ENCODE results near the gene GIT1.

Gene GIT1

GRCh38 chr17:29577385-29578211, 11.8 kb downstream of the GIT1 start:
- no peak for DNase-seq

DNA sequence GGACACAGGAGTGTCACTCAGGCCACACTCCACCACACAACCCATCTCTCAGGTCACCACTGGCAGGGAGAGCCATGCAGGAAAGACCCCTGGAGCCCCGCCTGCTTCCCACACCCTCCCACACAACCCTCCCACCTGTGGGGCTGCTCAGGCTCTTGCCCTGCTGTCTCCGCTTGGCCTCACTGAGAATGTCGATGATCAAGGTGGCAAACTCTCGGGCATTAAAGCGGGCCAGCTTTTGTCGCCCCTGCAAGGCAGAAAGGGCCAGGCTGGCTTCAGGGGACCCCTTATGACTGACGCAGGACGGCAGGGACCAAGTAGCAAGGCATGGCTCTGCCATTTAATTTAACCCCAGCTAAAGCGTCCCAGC, 12.5 kb downstream of the GIT1 start:
- no peak for DNase-seq

DNA sequence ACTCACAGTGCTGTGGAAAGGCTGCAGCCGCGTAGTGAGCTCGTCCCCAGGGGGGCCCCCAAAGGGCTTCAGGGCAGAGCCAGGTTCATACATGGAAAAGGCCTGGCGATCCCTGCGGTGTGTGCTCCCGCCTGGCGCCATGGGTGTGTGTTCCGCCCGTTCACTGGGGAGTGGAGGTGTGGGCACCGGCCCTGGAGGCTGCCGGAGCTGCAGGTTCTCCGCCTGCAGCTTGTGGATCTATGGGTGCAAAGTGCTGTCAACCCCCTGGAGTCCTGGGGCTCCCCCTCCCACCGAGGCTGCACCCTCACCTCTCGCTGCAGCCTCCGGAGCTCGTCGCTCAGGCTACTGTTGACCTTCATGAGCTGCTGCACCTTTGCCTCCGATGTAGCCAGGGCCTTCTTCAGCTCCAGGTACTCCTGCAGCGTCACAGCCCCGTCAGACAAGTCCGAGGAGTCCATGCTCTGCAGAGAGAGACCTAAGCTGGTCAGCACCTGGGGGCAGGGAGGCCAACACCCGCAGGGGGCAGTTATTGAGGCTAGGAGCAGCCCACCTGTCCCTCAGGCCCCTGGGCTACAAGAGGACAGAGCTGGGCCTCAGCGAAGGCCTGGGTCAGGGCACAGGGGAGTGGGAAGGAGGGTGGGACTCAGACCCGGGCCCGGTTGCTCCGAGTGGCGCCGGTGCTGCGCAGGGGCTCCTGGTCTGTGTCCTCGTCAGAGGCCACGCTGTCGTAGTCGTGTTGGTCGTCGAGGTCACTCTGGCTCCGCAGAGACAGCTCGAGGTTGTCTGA, 13.0 kb downstream of the GIT1 start:
- no peak for DNase-seq

GRCh38 chr17:29575511-29576213, 13.8 kb downstream of the GIT1 start:
- DNase-seq, result no peak

GRCh38 chr17:29574732-29575510, 14.5 kb downstream of the GIT1 start:
- DNase-seq, result no peak

DNA sequence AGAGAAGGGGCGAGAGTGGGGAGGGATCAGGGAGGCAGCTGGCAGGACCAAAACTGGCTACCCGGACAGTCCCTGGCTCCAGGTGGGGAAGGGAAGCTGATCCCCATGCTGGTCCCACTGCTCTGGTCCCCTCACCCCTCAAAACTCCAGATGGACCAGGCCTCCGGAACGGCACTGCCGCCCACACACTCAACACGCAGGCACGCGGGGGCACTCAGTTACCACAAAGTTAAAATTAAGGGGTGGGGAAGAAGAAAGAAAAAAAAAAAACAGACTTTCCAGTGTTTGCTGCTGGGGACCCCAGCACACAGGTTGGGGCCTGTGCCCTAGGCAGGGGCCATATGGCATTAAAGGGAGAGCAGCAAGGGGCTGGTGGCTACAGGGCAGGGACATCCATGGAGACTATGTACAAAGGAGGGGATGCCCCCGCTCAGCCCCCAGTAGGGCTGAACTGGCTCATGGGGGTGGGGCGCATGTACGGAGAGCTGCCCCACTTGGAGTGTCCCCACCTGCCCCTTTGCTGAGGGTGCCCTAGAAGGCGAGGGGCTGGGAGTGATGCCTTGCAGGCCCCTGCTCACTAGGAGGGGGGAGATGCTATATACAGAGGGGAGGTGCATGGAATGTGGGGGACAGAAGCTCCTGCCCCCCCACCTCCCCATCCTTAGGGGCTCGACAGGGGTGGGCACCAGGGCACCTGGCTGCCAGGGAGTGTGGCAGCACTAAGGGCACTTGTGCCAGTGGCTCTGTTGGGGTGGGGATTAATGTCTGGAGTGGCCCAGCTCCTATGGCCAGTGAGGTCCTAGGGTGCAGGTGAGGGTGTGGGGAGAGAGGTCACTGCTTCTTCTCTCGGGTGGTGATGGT, 15.3 kb downstream of the GIT1 start:
- DNase-seq, result no peak

DNA sequence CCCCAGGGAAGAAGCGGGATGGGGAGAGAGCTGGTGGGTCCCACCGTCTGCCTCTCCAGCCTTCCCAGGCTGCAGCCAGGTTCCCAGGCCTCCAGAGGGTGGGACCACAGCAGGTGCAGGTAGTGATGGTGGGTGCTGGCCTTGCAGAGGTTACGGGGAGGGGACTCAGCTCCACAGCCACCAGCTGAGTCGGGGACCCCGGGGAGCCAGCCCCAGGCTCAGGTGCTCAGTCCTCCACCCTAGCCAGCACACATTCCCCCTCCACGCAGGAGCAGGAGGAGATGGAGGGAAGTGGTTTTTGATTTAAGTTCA, 15.9 kb downstream of the GIT1 start:
- DNase-seq, result no peak

- peak in 3 of 4 experiments; percentile 18 to 43 (median 39) for DNase-seq
These were observed 16.5 kb downstream of the GIT1 start for GRCh38 chr17:29572691-29573557.

DNA sequence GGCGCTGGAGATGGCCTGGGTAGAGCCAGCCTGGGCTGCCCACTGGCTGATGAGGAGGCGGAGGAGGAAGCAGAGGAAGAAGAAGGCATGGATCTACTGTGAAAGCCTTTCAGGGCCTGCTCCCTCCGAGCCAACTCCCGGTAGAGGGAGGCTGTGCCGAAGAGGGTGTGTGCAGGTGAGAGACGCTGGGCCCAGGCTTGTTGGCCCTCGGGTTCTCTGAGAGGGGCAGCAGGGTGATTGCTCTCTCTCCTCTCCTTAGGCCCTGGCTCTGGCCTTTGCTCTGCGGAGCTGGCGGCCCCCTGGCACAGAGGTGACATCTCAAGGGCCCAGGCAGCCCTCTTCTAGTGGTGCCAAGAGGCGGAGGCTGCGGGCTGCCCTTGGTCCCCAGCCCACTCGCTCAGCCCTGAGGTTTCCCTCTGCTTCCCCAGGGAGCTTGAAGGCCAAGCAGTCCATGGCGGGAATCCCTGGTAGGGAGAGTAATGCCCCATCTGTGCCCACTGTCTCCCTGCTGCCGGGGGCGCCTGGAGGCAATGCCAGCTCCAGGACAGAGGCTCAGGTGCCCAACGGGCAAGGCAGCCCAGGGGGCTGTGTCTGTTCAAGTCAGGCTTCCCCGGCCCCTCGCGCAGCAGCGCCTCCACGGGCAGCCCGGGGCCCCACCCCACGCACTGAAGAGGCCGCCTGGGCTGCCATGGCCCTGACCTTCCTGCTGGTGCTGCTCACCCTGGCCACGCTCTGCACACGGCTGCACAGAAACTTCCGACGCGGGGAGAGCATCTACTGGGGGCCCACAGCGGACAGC, 17.4 kb downstream of the GIT1 start:
- no peak for DNase-seq

DNA sequence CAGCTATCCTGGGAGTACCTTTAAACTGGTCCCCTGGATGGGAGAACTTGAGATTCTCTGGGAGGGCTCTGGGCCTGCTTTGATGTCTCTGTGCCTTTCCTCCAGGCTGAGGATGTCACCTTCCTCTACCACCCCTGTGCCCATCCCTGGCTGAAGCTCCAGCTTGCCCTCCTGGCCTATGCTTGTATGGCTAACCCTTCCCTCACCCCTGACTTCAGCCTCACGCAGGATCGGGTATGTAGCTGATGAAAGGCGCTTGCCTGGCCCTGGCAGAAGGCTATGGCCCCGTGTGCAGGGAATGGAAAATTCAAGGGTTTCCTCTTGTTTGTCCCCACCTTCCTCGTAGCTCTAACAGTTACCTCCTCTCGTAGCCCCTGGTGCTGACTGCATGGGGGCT, 18.0 kb downstream of the GIT1 start:
- no peak for DNase-seq

- DNase-seq, result no peak
These were observed 18.9 kb downstream of the GIT1 start for GRCh38 chr17:29570521-29570920.

DNA sequence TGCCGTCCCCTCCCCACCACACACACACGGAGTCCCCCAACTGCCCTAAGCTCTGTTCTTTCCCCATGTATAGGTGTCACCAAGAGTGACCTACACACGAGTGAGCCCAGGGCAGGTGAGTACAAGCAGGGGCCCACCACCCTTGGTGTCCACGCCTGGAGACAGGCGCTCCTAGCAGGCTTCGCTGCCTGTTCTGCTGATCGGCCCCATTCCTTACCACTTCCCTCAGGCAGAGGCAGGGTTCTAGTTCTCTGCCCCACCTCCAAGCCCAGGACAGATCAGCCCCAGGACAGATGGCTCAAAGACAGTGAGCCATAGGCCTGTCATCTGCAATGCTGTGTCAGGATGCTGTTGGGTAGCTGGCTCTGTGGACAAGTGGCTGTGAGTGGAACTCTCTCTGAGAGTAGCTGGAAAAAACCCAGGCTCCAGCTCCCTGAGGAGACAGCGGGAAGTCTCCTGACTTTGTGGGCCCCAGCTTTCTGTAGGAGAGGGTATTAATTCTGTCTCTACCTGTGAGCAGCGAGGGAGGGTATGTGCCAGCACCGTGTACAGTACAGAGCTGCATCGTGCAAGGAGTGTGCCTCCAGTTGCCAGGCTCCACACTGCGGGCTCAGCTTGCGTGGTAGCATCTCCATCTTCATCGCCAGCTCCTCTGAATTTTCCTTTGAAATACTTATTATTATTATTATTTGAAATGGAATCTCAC, 20.1 kb downstream of the GIT1 start:
- DNase-seq, result no peak

- peak; percentile 73 to 81 (median 78) for DNase-seq
These were observed 20.9 kb downstream of the GIT1 start, which contains the start of gene TP53I13 for GRCh38 chr17:29568331-29569244. Gene TP53I13, plus strand, starts transcription at chr17:29568701. Its CDS starts 58 bp downstream, at chr17:29568759.

- peak; percentile 49 to 67 (median 62) for DNase-seq
These were observed 21.7 kb downstream of the GIT1 start for GRCh38 chr17:29567554-29568330.

GRCh38 chr17:29567304-29567553, 22.2 kb downstream of the GIT1 start:
- DNase-seq, result no peak

- DNase-seq, result peak in 3 of 4 experiments; percentile 27 to 53 (median 49)
These were observed 22.8 kb downstream of the GIT1 start, which contains the start of gene ABHD15 for GRCh38 chr17:29566473-29567303. Gene ABHD15, minus strand, starts transcription at chr17:29567037. Its CDS starts 71 bp downstream, at chr17:29566966.
